Hepatocyte (in vitro differentiated cells): ENCODE measurements around the gene PRKG1. TPM values are rescaled to one million over a fixed set of nuclear protein-coding genes. Genes with fewer than 3 reads are reported as not detected.

Experiments used
- DNase-seq: peaks from one replicate; pipeline ENCODE4 v3.0.0-alpha.2; 2016; ENCODE audit warnings: low spot score
- H2AFZ ChIP-seq: fragments of 200-600 bp; sonication (generic); 2 replicates; pipeline ENCODE4 v1.6.0; 2016; ENCODE audit warnings: antibody characterized with exemption, mild to moderate bottlenecking
- H3K27ac ChIP-seq: fragments of 200-600 bp; sonication (generic); 2 replicates; pipeline ENCODE4 v1.5.1; 2016; ENCODE audit warnings: mild to moderate bottlenecking
- H3K27me3 ChIP-seq: fragments of 200-600 bp; sonication (generic); 2 replicates; pipeline ENCODE4 v1.6.1; 2016
- H3K36me3 ChIP-seq: fragments of 200-600 bp; sonication (generic); replicated peaks from 2 replicates; pipeline ENCODE4 v1.5.1; 2016; ENCODE audit warnings: low read depth; ENCODE audit not compliant: insufficient read depth
- H3K4me1 ChIP-seq: fragments of 200-600 bp; sonication (generic); 2 replicates; pipeline ENCODE4 v1.5.1; 2016; ENCODE audit warnings: mild to moderate bottlenecking, moderate library complexity; ENCODE audit not compliant: insufficient read depth
- H3K4me2 ChIP-seq: fragments of 200-600 bp; sonication (generic); 2 replicates; pipeline ENCODE4 v1.6.0; 2016
- H3K4me3 ChIP-seq: fragments of 200-600 bp; sonication (generic); 2 replicates; pipeline ENCODE4 v1.5.1; 2016; ENCODE audit warnings: mild to moderate bottlenecking
- H3K79me2 ChIP-seq: fragments of 200-600 bp; sonication (generic); 2 replicates; pipeline ENCODE4 v1.6.0; 2017; ENCODE audit warnings: mild to moderate bottlenecking
- H3K9me2 ChIP-seq: fragments of 200-600 bp; sonication (generic); replicated peaks from 2 replicates; pipeline ENCODE4 v1.6.0; 2017; ENCODE audit warnings: mild to moderate bottlenecking; ENCODE audit not compliant: insufficient read depth
- H3K9me3 ChIP-seq: fragments of 200-600 bp; sonication (generic); 2 replicates; pipeline ENCODE4 v1.5.1; 2016; ENCODE audit warnings: low read depth, mild to moderate bottlenecking
- H4K20me1 ChIP-seq: fragments of 200-600 bp; sonication (generic); 2 replicates; pipeline ENCODE4 v1.6.0; 2016; ENCODE audit warnings: mild to moderate bottlenecking; ENCODE audit not compliant: insufficient read depth, poor library complexity, severe bottlenecking
- EZH2 ChIP-seq: fragments of 200-600 bp; sonication (generic); IDR thresholded peaks from 2 replicates; pipeline ENCODE4 v1.6.1; 2016; ENCODE audit warnings: antibody characterized with exemption, mild to moderate bottlenecking, borderline replicate concordance
- EZH2phosphoT487 ChIP-seq: fragments of 200-600 bp; sonication (generic); IDR thresholded peaks from one replicate; pipeline ENCODE4 v1.6.1; 2018; ENCODE audit warnings: antibody characterized with exemption, mild to moderate bottlenecking, low read depth, moderate library complexity; ENCODE audit not compliant: unreplicated experiment, severe bottlenecking
- WGBS: methylation state at CpG from one replicate; pipeline ENCODE4 v1.1.6; 2016; ENCODE audit warnings: low lambda C conversion rate; ENCODE audit errors: missing lambda C conversion rate; 5-methylcytosine and 5-hydroxymethylcytosine counted together
- polyA plus RNA-seq: library from polyadenylated mRNA; unstranded; fragments of >200 nt; fragmentation: Nextera tagmentation; extraction: Ambion mirVana; gene quantifications from 2 replicates; pipeline ENCODE4 v1.2.1, GENCODE V29; 2016
- total RNA-seq: library from RNA; depleted of rRNA; stranded (reverse); fragments of >200 nt; gene quantifications from 2 replicates; pipeline ENCODE4 v1.2.3, GENCODE V29; 2014
- TF ChIP-seq, protein P1 (sequence below): fragments of 200-600 bp; sonication (generic); IDR thresholded peaks from 2 replicates; pipeline ENCODE4 v1.5.1; 2016; ENCODE audit warnings: antibody characterized with exemption, mild to moderate bottlenecking; ENCODE audit not compliant: poor library complexity

Gene PRKG1
- total and polyA plus RNA-seq, 2 experiments from 2014 or later = 4.0 to 8.1 TPM

DNA sequence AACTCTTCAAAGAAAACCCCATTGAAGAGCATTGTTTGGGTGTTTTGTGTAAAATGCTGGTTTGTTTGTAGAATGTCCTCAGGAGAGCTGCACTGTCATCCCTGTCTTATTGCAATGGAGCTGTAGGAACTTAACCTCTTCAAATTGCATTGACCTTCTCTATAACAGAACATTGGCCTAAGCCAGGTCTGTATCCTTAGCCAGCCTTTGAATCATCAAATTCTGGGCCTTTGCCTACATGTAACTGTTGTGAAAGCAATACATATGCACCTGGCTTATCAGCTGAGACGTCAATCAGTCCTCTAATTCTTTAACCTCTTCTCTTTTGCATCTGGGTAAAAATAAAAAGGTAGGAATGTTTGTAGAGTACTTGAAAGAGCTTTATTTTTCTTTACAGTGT, 429.1 kb downstream of the PRKG1 start:
- no peaks in the 10 kb centered on the region for H3K4me1 ChIP-seq
- DNase-seq = no peak
- H3K27me3 ChIP-seq = no peaks in the 10 kb centered on the region
- H3K36me3 ChIP-seq = no peaks in the 10 kb centered on the region
- no peak overlapping the region for H3K4me3 ChIP-seq
- no peaks in the 10 kb centered on the region for H3K9me3 ChIP-seq
- TF ChIP-seq EZH2phosphoT487 = no peak
- TF ChIP-seq, protein P1, sequence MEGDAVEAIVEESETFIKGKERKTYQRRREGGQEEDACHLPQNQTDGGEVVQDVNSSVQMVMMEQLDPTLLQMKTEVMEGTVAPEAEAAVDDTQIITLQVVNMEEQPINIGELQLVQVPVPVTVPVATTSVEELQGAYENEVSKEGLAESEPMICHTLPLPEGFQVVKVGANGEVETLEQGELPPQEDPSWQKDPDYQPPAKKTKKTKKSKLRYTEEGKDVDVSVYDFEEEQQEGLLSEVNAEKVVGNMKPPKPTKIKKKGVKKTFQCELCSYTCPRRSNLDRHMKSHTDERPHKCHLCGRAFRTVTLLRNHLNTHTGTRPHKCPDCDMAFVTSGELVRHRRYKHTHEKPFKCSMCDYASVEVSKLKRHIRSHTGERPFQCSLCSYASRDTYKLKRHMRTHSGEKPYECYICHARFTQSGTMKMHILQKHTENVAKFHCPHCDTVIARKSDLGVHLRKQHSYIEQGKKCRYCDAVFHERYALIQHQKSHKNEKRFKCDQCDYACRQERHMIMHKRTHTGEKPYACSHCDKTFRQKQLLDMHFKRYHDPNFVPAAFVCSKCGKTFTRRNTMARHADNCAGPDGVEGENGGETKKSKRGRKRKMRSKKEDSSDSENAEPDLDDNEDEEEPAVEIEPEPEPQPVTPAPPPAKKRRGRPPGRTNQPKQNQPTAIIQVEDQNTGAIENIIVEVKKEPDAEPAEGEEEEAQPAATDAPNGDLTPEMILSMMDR = no peak
- no peak for TF ChIP-seq EZH2
- H3K4me2 ChIP-seq = no peak overlapping the region
- H3K79me2 ChIP-seq = no peaks in the 10 kb centered on the region
- H4K20me1 ChIP-seq = no peaks in the 10 kb centered on the region
- H2AFZ ChIP-seq = no peak overlapping the region
- H3K27ac ChIP-seq = no peak overlapping the region
- no peaks in the 10 kb centered on the region for H3K9me2 ChIP-seq
- 47% methylated on average over 1 of the region's 1 CpG for WGBS

DNA sequence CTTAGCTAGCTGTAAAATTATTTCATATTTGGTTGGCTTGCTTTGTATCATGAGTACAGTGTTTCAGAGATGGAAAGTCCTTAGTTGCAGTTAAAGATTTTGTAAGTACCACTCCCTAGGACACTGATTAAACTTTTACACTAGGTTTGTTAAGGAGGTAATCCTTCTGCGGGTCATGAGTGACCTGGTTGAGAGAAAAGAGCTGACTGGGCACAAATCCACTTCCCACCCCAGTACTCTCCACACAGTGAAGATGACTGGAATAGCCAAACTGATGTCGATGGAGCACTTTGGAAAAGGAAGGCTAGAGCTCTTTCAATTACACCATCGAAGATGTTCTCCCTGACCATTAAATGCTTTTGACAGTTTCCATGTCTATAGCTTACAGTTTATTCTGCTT, 433.2 kb downstream of the PRKG1 start:
- WGBS = 86% methylated on average over 3 of the region's 3 CpGs
- DNase-seq = no peak
- H3K9me3 ChIP-seq = no peaks in the 10 kb centered on the region

DNA sequence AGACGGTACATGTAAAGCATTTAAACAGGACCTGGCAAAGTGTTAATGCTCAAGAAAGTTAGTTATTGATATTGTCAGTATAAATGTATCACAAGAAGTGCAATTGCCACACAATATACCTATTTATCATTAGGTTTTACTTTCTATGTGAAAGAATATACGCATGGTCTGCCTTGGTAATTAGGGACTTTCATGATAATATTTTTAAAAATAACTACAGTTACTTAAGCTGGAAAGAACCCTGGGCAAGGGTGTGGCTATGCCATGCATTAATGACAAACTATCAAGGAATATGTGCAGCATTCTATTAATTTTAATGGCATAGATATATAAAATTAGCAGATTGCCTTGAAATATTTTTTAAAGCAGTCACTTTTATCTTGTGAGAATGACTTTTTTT, 433.9 kb downstream of the PRKG1 start:
- H3K4me3 ChIP-seq = no peak overlapping the region
- no peak overlapping the region for H3K4me2 ChIP-seq
- H3K27ac ChIP-seq = no peak overlapping the region
- DNase-seq = no peak
- no peaks in the 10 kb centered on the region for H4K20me1 ChIP-seq
- no peaks in the 10 kb centered on the region for H3K4me1 ChIP-seq
- 98% methylated on average over 2 of the region's 2 CpGs for WGBS
- H2AFZ ChIP-seq = no peak overlapping the region
- H3K36me3 ChIP-seq = no peaks in the 10 kb centered on the region
- H3K79me2 ChIP-seq = no peaks in the 10 kb centered on the region
- no peaks in the 10 kb centered on the region for H3K9me2 ChIP-seq
- no peaks in the 10 kb centered on the region for H3K9me3 ChIP-seq
- no peaks in the 10 kb centered on the region for H3K27me3 ChIP-seq
- TF ChIP-seq, protein P1 = no peak
- no peak for TF ChIP-seq EZH2phosphoT487
- no peak for TF ChIP-seq EZH2

More for the DNA sequence above, 433.2 kb downstream of the PRKG1 start:
- Histone ChIP-seq H3K27ac (no peak overlapping the region), H3K9me2 (no peaks in the 10 kb centered on the region), H3K4me3 (no peak overlapping the region), H3K36me3 (no peaks in the 10 kb centered on the region), H3K4me1 (no peaks in the 10 kb centered on the region), H3K4me2 (no peak overlapping the region), H2AFZ (no peak overlapping the region), H3K27me3 (no peaks in the 10 kb centered on the region), H4K20me1 (no peaks in the 10 kb centered on the region), H3K79me2 (no peaks in the 10 kb centered on the region)
- TF ChIP-seq EZH2phosphoT487 (no peak), EZH2 (no peak)
- TF ChIP-seq, protein P1 = no peak

DNA sequence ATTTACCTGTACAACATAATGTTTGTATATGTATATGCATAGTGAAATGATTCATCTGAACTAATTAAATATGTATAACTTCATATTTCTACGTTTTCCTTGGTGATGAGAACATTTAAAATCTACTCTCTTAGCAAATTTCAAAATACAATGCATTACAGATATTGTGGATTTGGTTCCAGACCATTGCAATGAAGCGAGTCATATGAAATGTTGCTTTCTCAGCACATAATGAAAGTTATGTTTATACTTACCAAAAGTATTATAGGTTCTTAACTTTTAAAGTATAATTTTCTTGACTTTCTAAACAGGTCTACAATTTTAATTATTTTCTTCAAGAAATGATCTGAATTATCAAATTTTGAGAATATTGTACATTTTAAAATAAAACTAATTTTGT, 435.9 kb downstream of the PRKG1 start:
- no peak for TF ChIP-seq EZH2
- TF ChIP-seq, protein P1 = no peak
- TF ChIP-seq EZH2phosphoT487 = no peak
- no peaks in the 10 kb centered on the region for H3K9me3 ChIP-seq
- no peaks in the 10 kb centered on the region for H3K36me3 ChIP-seq
- no peak overlapping the region for H2AFZ ChIP-seq
- no peak overlapping the region for H3K4me3 ChIP-seq
- DNase-seq = no peak
- WGBS = 73% methylated on average over 2 of the region's 2 CpGs
- no peaks in the 10 kb centered on the region for H4K20me1 ChIP-seq
- no peaks in the 10 kb centered on the region for H3K79me2 ChIP-seq
- no peak overlapping the region for H3K4me2 ChIP-seq
- no peaks in the 10 kb centered on the region for H3K9me2 ChIP-seq
- no peaks in the 10 kb centered on the region for H3K27me3 ChIP-seq
- H3K4me1 ChIP-seq = no peaks in the 10 kb centered on the region
- no peak overlapping the region for H3K27ac ChIP-seq
